ENCODE measurements around the gene SCRT2. TPM values are rescaled to one million over a fixed set of nuclear protein-coding genes. Genes with fewer than 3 reads are reported as not detected.
"Not testable (repeated sequence)": the region's sequence is repeated elsewhere in the genome, so short reads cannot be mapped to it uniquely, and the experiment has no call there.

SCRT2 gene
- total and polyA plus RNA-seq, 2 of the 4 experiments (the other 2 are of a cell fraction) = not detected

DNA sequence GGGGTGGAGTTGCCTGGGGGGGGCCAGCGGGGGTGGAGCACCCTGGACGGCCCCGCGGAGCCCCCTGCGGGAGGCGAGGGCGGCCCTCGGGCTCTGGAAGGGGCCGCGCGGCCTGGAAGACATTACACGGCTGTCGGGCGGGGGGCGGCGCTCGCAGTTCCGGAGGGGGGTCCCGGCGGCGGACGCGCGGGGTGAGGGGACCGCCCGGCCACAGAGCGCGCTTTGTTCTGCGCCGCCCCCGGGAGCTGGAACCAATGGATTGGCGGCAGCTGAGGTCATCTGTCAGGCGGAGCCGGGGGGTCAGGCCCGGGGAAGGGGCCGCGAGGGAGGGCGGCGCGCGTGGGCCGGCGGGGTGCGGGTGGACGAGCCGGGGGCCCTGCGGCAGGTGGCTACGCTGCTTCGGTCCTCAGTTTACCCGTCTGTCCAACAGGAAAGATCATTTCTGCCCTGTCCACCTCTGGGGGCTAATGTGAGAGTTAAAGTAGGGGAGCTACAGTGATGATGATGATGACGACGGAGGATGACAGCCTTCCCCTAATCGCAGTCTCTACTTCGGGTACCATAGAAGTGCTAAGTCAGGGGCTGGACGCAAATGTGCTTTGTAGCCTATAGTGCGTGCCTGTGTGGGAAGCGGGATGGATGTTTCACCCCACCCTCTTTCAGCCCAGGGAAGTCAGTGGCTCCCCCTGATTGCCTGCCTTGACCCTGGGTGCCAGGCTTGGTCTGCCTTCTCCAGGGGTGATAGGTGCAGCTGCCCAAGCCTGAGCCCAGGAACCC, 33.0 kb downstream of the SCRT2 start:
- intact Hi-C loops (cut with micrococcal nuclease) (no loop called here), dilution Hi-C loops (cut with HindIII; ENCODE audit: low sequenced_read_pairs, unreplicated experiment) (no loop called here), in situ Hi-C loops (cut with MboI; ENCODE audit: low sequenced_read_pairs) (no loop called here)
- BruUV-seq (replicated peaks) = no TSS peak
- Histone ChIP-seq H4K5ac (ENCODE audit: low read depth, low read length) (no peak overlapping the region), H2BK5ac (ENCODE audit: low read depth, low read length, poor library complexity, severe bottlenecking) (no peak overlapping the region), H3K4me2 (ENCODE audit: low read depth, low read length) (peak overlapping the region; percentile 8; the same call in 1 of the 2 replicates), H2BK15ac (ENCODE audit: low read depth, low read length) (no peak overlapping the region), H3K18ac (ENCODE audit: low read depth, low read length) (no peak overlapping the region), H4K91ac (ENCODE audit: insufficient read depth, low read depth, low read length) (no peak overlapping the region), H2BK20ac (ENCODE audit: low read depth, low read length) (no peak overlapping the region), H3K4me3 (ENCODE audit: insufficient read depth, low read depth, low read length) (peak overlapping the region; percentile 17; the same call in 1 of the 2 replicates), H3K56ac (ENCODE audit: extremely low read depth, insufficient read depth, low read length) (0 out of 2 replicates have a peak overlapping the region, but pooled peaks have one; percentile 15), H3K9me3 (ENCODE audit: control insufficient read depth, insufficient read depth, low read length) (no peaks in the 10 kb centered on the region), H3K79me1 (ENCODE audit: low read depth in 1 of 2, low read length in 2 of 2) (peaks cover 8 to 9% of the 10 kb centered on the region in 2 experiments; a peak in 2 of 4 replicates), H3K4ac (ENCODE audit: low read depth, low read length) (no peak overlapping the region), H4K20me1 (ENCODE audit: insufficient read depth, low read length) (peaks cover 23% of the 10 kb centered on the region), H4K8ac (ENCODE audit: low read depth in 2 of 2, low read length in 2 of 2) (no peak overlapping the region), H3K27me3 (ENCODE audit: control insufficient read depth, insufficient read depth, low read length) (peaks cover 3% of the 10 kb centered on the region), H3K27ac (ENCODE audit: insufficient read depth, low read length) (no peak overlapping the region), H2BK120ac (ENCODE audit: low read depth, low read length) (no peak overlapping the region), H3K9ac (ENCODE audit: low read depth, low read length) (no peak overlapping the region), H2AFZ (replicated peaks; ENCODE audit: low read length, poor library complexity) (peak overlapping the region; percentile 78), H2AK9ac (replicated peaks; ENCODE audit: low read depth, low read length, poor library complexity) (peak overlapping the region; percentile 35), H3K14ac (replicated peaks; ENCODE audit: low read depth, low read length) (no peak overlapping the region), H3K4me1 (ENCODE audit: control insufficient read depth, insufficient read depth, low read length) (no peaks in the 10 kb centered on the region), H3K23ac (ENCODE audit: low read depth, low read length) (no peak overlapping the region), H3K36me3 (ENCODE audit: control insufficient read depth, insufficient read depth, low read length) (peaks cover 8% of the 10 kb centered on the region), H2AK5ac (ENCODE audit: low read depth, low read length) (no peak overlapping the region), H3K9me1 (ENCODE audit: insufficient read depth, low read length) (no peaks in the 10 kb centered on the region)
- 2% methylated on average over 11 of the region's 57 CpGs; no CpG with 5 or more reads in 1 of the 2 experiments for WGBS, 2 experiments (ENCODE audit: extremely low coverage in 2 of 2, insufficient read length in 1 of 2)
- ATAC-seq (ENCODE audit: low read depth) (peak; percentile 56), DNase-seq (no peak)
- POLR2A ChIA-PET (ENCODE audit: unreplicated experiment) = no interaction called here
- CTCF ChIA-PET = no interaction called here
- TF ChIP-seq CHD1 (IDR thresholded peaks at IDR 0.05; ENCODE audit: low read depth, low read length) (no peak), RFX5 (IDR thresholded peaks at IDR 0.05; ENCODE audit: low read depth, low read length) (no peak), SMC3 (IDR thresholded peaks at IDR 0.05; ENCODE audit: low read depth, low read length) (no peak), FOS (IDR thresholded peaks at IDR 0.05; ENCODE audit: low read depth, low read length) (no peak), BHLHE40 (IDR thresholded peaks at IDR 0.05; ENCODE audit: low read depth, low read length) (no peak), RAD21 (IDR thresholded peaks at IDR 0.05; ENCODE audit: low read length) (no peak), POLR2A (IDR thresholded peaks at IDR 0.05; ENCODE audit: low read depth, low read length) (no peak), NFE2L2 (IDR thresholded peaks at IDR 0.05; ENCODE audit: low read depth, low read length) (no peak), CEBPB (IDR thresholded peaks at IDR 0.05; ENCODE audit: low read depth, low read length) (no peak)

DNA sequence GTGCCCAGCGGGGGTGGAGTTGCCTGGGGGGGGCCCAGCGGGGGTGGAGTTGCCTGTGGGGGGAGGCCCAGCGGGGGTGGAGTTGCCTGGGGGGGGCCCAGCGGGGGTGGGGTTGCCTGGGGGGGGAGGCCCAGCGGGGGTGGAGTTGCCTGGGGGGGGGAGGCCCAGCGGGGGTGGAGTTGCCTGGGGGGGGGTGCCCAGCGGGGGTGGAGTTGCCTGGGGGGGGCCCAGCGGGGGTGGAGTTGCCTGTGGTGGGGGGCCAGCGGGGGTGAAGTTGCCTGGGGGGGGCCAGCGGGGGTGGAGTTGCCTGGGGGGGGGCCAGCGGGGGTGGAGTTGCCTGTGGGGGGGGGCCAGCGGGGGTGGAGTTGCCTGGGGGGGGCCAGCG, 33.6 kb downstream of the SCRT2 start:
- H4K91ac ChIP-seq (ENCODE audit: insufficient read depth, low read depth, low read length); H2BK15ac ChIP-seq (ENCODE audit: low read depth, low read length); H2BK5ac ChIP-seq (ENCODE audit: low read depth, low read length, poor library complexity, severe bottlenecking); H3K14ac ChIP-seq (replicated peaks; ENCODE audit: low read depth, low read length); H3K9me3 ChIP-seq (ENCODE audit: control insufficient read depth, insufficient read depth, low read length); H3K9me1 ChIP-seq (ENCODE audit: insufficient read depth, low read length); H3K36me3 ChIP-seq (ENCODE audit: control insufficient read depth, insufficient read depth, low read length); DNase-seq; H2AK9ac ChIP-seq (replicated peaks; ENCODE audit: low read depth, low read length, poor library complexity); H3K9ac ChIP-seq (ENCODE audit: low read depth, low read length); H3K4me2 ChIP-seq (ENCODE audit: low read depth, low read length); intact Hi-C loops (cut with micrococcal nuclease); dilution Hi-C loops (cut with HindIII; ENCODE audit: low sequenced_read_pairs, unreplicated experiment); H3K56ac ChIP-seq (ENCODE audit: extremely low read depth, insufficient read depth, low read length); H3K27ac ChIP-seq (ENCODE audit: insufficient read depth, low read length); H2AK5ac ChIP-seq (ENCODE audit: low read depth, low read length); H3K4me1 ChIP-seq (ENCODE audit: control insufficient read depth, insufficient read depth, low read length); H3K27me3 ChIP-seq (ENCODE audit: control insufficient read depth, insufficient read depth, low read length); BruUV-seq (replicated peaks); H4K5ac ChIP-seq (ENCODE audit: low read depth, low read length); H3K4me3 ChIP-seq (ENCODE audit: insufficient read depth, low read depth, low read length); H3K79me1 ChIP-seq (ENCODE audit: low read depth in 1 of 2, low read length in 2 of 2); H2AFZ ChIP-seq (replicated peaks; ENCODE audit: low read length, poor library complexity); H3K4ac ChIP-seq (ENCODE audit: low read depth, low read length); H4K8ac ChIP-seq (ENCODE audit: low read depth in 2 of 2, low read length in 2 of 2); H3K23ac ChIP-seq (ENCODE audit: low read depth, low read length); POLR2A ChIA-PET (ENCODE audit: unreplicated experiment); CTCF ChIA-PET; H2BK120ac ChIP-seq (ENCODE audit: low read depth, low read length); H2BK20ac ChIP-seq (ENCODE audit: low read depth, low read length); in situ Hi-C loops (cut with MboI; ENCODE audit: low sequenced_read_pairs); ATAC-seq (ENCODE audit: low read depth); H3K18ac ChIP-seq (ENCODE audit: low read depth, low read length): not testable (repeated sequence)
- peaks cover 19% of the 10 kb centered on the region for H4K20me1 ChIP-seq (ENCODE audit: insufficient read depth, low read length)
- WGBS, 2 experiments (ENCODE audit: extremely low coverage in 2 of 2, insufficient read length in 1 of 2) = no CpG with 5 or more reads among the region's 13 CpGs
